ENCODE data around the gene MCF2L. TPM values are rescaled to one million over a fixed set of nuclear protein-coding genes. Genes with fewer than 3 reads are reported as not detected.

The MCF2L gene
- total RNA-seq, 2 experiments from 2014 or later, result 2.8 to 16.4 TPM

- POLR2A ChIA-PET, result no interaction called here
Measured at GRCh38 chr13:113059891-113060290, 90.9 kb downstream of the MCF2L start.

GRCh38 chr13:113060557-113061270 is 91.7 kb downstream of the MCF2L start:
- H3K27ac ChIP-seq (ENCODE audit: low read depth, low read length, poor library complexity, severe bottlenecking), result no peak overlapping the region
- H3K4me3 ChIP-seq (ENCODE audit: low read depth, low read length, poor library complexity, severe bottlenecking), result no peak overlapping the region
- no peaks in the 10 kb centered on the region for H3K4me1 ChIP-seq (ENCODE audit: insufficient read depth, low read length, poor library complexity, severe bottlenecking)
- ChIA-PET POLR2A (no interaction called here), CTCF (ENCODE audit: unreplicated experiment) (no interaction called here)
- H2AFZ ChIP-seq (ENCODE audit: low read length), result no peak overlapping the region
- no peaks in the 10 kb centered on the region for H3K9me2 ChIP-seq (ENCODE audit: insufficient read depth, low read length)
- no peaks in the 10 kb centered on the region for H3K79me2 ChIP-seq (ENCODE audit: insufficient read depth, low read depth, low read length)
- no peaks in the 10 kb centered on the region for H3K36me3 ChIP-seq (ENCODE audit: insufficient read depth, low read length)
- no TSS peak for BruUV-seq (replicated peaks)
- DNase-seq (ENCODE audit: low spot score), result no peak
- intact Hi-C loops (cut with micrococcal nuclease; ENCODE audit: unreplicated experiment), result no loop called here
- no peaks in the 10 kb centered on the region for H4K20me1 ChIP-seq (ENCODE audit: insufficient read depth, low read length)
- no peak for TF ChIP-seq CTCF (conservative IDR thresholded peaks at IDR 0.05; ENCODE audit: low read length)
- no peak for TF ChIP-seq EZH2phosphoT487 (IDR thresholded peaks at IDR 0.05; ENCODE audit: borderline replicate concordance, low read depth, low read length)
- H3K9me3 ChIP-seq (ENCODE audit: low read length), result no peaks in the 10 kb centered on the region
- no peak overlapping the region for H3K4me2 ChIP-seq (ENCODE audit: low read length)

More at GRCh38 chr13:113059891-113060290, 90.9 kb downstream of the MCF2L start:
- BruUV-seq (replicated peaks), result no TSS peak
- Histone ChIP-seq H3K4me2 (ENCODE audit: low read length) (no peak overlapping the region), H2AFZ (ENCODE audit: low read length) (no peak overlapping the region), H3K9me3 (ENCODE audit: low read length) (no peaks in the 10 kb centered on the region), H3K9me2 (ENCODE audit: insufficient read depth, low read length) (no peaks in the 10 kb centered on the region), H3K27ac (ENCODE audit: low read depth, low read length, poor library complexity, severe bottlenecking) (no peak overlapping the region), H4K20me1 (ENCODE audit: insufficient read depth, low read length) (no peaks in the 10 kb centered on the region), H3K4me3 (ENCODE audit: low read depth, low read length, poor library complexity, severe bottlenecking) (no peak overlapping the region), H3K4me1 (ENCODE audit: insufficient read depth, low read length, poor library complexity, severe bottlenecking) (no peaks in the 10 kb centered on the region), H3K36me3 (ENCODE audit: insufficient read depth, low read length) (no peaks in the 10 kb centered on the region), H3K79me2 (ENCODE audit: insufficient read depth, low read depth, low read length) (no peaks in the 10 kb centered on the region)
- TF ChIP-seq EZH2phosphoT487 (IDR thresholded peaks at IDR 0.05; ENCODE audit: borderline replicate concordance, low read depth, low read length), result no peak
- DNase-seq (ENCODE audit: low spot score), result no peak
- CTCF ChIA-PET (ENCODE audit: unreplicated experiment), result no interaction called here
- intact Hi-C loops (cut with micrococcal nuclease; ENCODE audit: unreplicated experiment), result no loop called here

- no peak overlapping the region for H2AFZ ChIP-seq (ENCODE audit: low read length)
- no peak overlapping the region for H3K4me3 ChIP-seq (ENCODE audit: low read depth, low read length, poor library complexity, severe bottlenecking)
- intact Hi-C loops (cut with micrococcal nuclease; ENCODE audit: unreplicated experiment), result no loop called here
- no peak for DNase-seq (ENCODE audit: low spot score)
- TF ChIP-seq EZH2phosphoT487 (IDR thresholded peaks at IDR 0.05; ENCODE audit: borderline replicate concordance, low read depth, low read length), result no peak
- TF ChIP-seq CTCF (conservative IDR thresholded peaks at IDR 0.05; ENCODE audit: low read length), result no peak
- POLR2A ChIA-PET, result no interaction called here
- CTCF ChIA-PET (ENCODE audit: unreplicated experiment), result no interaction called here
- no peaks in the 10 kb centered on the region for H3K4me1 ChIP-seq (ENCODE audit: insufficient read depth, low read length, poor library complexity, severe bottlenecking)
- H3K4me2 ChIP-seq (ENCODE audit: low read length), result no peak overlapping the region
- no peaks in the 10 kb centered on the region for H3K36me3 ChIP-seq (ENCODE audit: insufficient read depth, low read length)
- H4K20me1 ChIP-seq (ENCODE audit: insufficient read depth, low read length), result no peaks in the 10 kb centered on the region
- no peaks in the 10 kb centered on the region for H3K9me3 ChIP-seq (ENCODE audit: low read length)
- H3K27ac ChIP-seq (ENCODE audit: low read depth, low read length, poor library complexity, severe bottlenecking), result no peak overlapping the region
- H3K9me2 ChIP-seq (ENCODE audit: insufficient read depth, low read length), result no peaks in the 10 kb centered on the region
- no peaks in the 10 kb centered on the region for H3K79me2 ChIP-seq (ENCODE audit: insufficient read depth, low read depth, low read length)
- BruUV-seq (replicated peaks), result no TSS peak
Measured at GRCh38 chr13:113061271-113061625, 92.2 kb downstream of the MCF2L start.

All from OCI-LY7 (cell line).